HG02981 (cell line): ENCODE measurements around the gene FA2H.
"Not testable (repeated sequence)": the region's sequence is repeated elsewhere in the genome, so short reads cannot be mapped to it uniquely, and the experiment has no call there.

Experiments
- ATAC-seq: cut with Tn5 transposase; IDR thresholded peaks from one replicate; pipeline ENCODE4 v1.9.1; 2021; ENCODE audit warnings: mild to moderate bottlenecking, moderate library complexity; ENCODE audit not compliant: unreplicated experiment

Gene FA2H

GRCh38 chr16:74774223-74775139 is at the start of gene FA2H:
TSS of gene FA2H (minus strand) at chr16:74774820. CDS start at chr16:74774755, 65 bp downstream.
- peak; percentile 83 for ATAC-seq

- ATAC-seq = no peak
These were observed 43.2 kb upstream of the FA2H start for GRCh38 chr16:74817851-74818250.

GRCh38 chr16:74813109-74813641 is 38.6 kb upstream of the FA2H start:
- peak; percentile 99 for ATAC-seq

- ATAC-seq = no peak
These were observed 37.3 kb upstream of the FA2H start for GRCh38 chr16:74811911-74812310.

- not testable (repeated sequence) for ATAC-seq
These were observed 36.6 kb upstream of the FA2H start for GRCh38 chr16:74811216-74811615.

GRCh38 chr16:74807052-74807646 is 32.5 kb upstream of the FA2H start:
- ATAC-seq = no peak

GRCh38 chr16:74800216-74800871 is 25.7 kb upstream of the FA2H start:
- no peak for ATAC-seq

- no peak for ATAC-seq
These were observed 22.8 kb upstream of the FA2H start for GRCh38 chr16:74797414-74797813.

- no peak for ATAC-seq
These were observed 20.5 kb upstream of the FA2H start for GRCh38 chr16:74795104-74795503.

- ATAC-seq = no peak
These were observed 20.0 kb upstream of the FA2H start for GRCh38 chr16:74794668-74795067.

GRCh38 chr16:74793571-74793970 is 19.0 kb upstream of the FA2H start:
- no peak for ATAC-seq

GRCh38 chr16:74792225-74792624 is 17.6 kb upstream of the FA2H start:
- ATAC-seq = no peak

- ATAC-seq = not testable (repeated sequence)
These were observed 17.1 kb upstream of the FA2H start for GRCh38 chr16:74791749-74792148.

GRCh38 chr16:74788108-74788507 is 13.5 kb upstream of the FA2H start:
- ATAC-seq = no peak

GRCh38 chr16:74785031-74785430 is 10.4 kb upstream of the FA2H start:
- ATAC-seq = no peak

- no peak for ATAC-seq
These were observed 4.0 kb upstream of the FA2H start for GRCh38 chr16:74778646-74779045.

- ATAC-seq = no peak
These were observed 2.3 kb upstream of the FA2H start for GRCh38 chr16:74776926-74777325.

GRCh38 chr16:74775255-74775654 is 635 bp upstream of the FA2H start:
- ATAC-seq = no peak

GRCh38 chr16:74773446-74774222 is 986 bp downstream of the FA2H start:
- ATAC-seq = no peak

GRCh38 chr16:74771656-74772315 is 2.8 kb downstream of the FA2H start:
- peak; percentile 64 for ATAC-seq
